ENCODE results near the gene KLHL42.

The KLHL42 gene

GRCh38 chr12:27747111-27747820 is 32.8 kb upstream of the KLHL42 start:
- no peak overlapping the region for H3K4me3 ChIP-seq (replicated peaks in 1 of 2; ENCODE audit: low read depth in 2 of 2, low read length in 2 of 2)
- peak; percentile 45 to 82 for DNase-seq (ENCODE audit: low read depth in 2 of 2)
- TF ChIP-seq, protein P1, sequence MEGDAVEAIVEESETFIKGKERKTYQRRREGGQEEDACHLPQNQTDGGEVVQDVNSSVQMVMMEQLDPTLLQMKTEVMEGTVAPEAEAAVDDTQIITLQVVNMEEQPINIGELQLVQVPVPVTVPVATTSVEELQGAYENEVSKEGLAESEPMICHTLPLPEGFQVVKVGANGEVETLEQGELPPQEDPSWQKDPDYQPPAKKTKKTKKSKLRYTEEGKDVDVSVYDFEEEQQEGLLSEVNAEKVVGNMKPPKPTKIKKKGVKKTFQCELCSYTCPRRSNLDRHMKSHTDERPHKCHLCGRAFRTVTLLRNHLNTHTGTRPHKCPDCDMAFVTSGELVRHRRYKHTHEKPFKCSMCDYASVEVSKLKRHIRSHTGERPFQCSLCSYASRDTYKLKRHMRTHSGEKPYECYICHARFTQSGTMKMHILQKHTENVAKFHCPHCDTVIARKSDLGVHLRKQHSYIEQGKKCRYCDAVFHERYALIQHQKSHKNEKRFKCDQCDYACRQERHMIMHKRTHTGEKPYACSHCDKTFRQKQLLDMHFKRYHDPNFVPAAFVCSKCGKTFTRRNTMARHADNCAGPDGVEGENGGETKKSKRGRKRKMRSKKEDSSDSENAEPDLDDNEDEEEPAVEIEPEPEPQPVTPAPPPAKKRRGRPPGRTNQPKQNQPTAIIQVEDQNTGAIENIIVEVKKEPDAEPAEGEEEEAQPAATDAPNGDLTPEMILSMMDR (IDR thresholded peaks at IDR 0.05; ENCODE audit: low read depth, low read length) = no peak

DNA sequence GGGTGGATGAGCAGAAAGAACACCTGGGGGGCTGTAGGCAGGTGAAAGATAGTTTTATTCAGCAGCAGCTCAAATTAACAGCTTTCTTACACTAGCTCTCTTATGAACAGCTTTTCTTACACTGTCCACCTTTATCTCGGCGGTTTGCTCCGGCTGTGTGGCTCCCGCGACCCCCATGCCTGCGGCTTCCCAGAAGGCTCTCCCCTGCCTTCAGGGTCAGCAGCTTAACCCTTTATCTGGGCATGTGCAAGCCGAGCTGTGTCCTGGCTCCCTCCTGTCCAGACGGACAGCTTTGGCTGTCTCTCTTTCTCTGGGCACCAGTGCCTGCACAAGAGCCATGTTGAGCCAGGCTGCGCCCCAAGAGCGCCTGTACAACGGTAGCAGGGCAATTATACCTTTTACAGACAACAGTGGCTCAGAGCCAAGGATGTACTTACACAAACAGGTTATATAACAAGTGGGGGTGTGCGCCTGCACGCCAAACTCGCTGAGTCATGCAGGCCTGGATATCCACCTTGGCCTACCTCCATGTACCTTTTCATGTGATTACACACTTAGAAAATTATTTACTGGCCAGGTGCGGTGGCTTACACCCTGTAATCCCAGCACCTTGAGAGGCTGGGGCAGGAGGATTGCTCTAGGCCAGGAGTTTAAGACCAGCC is 28.5 kb upstream of the KLHL42 start:
- no peak for DNase-seq (ENCODE audit: low read depth in 2 of 2)
- H3K4me3 ChIP-seq (replicated peaks in 1 of 2; ENCODE audit: low read depth in 2 of 2, low read length in 2 of 2) = no peak overlapping the region
- TF ChIP-seq, protein P1 (IDR thresholded peaks at IDR 0.05; ENCODE audit: low read depth, low read length) = no peak

DNA sequence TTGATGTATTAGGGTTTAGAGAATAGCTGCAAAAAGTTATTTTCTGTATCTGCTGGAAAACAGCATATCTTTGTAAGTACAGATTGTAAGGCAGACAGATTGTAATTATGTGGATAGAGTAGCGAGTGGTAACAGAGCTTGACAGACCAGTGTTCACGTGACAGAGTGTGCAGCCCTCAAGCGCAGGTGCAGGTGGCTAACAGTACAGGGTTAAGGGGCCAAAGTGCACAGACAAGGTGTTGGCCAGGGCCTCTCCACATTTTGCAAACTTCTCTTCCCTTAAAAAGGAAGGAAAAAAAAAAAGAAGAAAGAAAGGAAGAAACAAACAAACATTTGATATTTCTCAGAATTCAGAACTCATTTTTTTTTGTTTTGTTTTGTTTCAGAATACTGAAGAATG is 25.2 kb upstream of the KLHL42 start:
- no peak overlapping the region for H3K4me3 ChIP-seq (replicated peaks in 1 of 2; ENCODE audit: low read depth in 2 of 2, low read length in 2 of 2)
- TF ChIP-seq, protein P1 (IDR thresholded peaks at IDR 0.05; ENCODE audit: low read depth, low read length) = no peak
- DNase-seq (ENCODE audit: low read depth in 2 of 2) = no peak

GRCh38 chr12:27756670-27757195 is 23.3 kb upstream of the KLHL42 start:
- TF ChIP-seq, protein P1 (IDR thresholded peaks at IDR 0.05; ENCODE audit: low read depth, low read length) = no peak
- no peak for DNase-seq (ENCODE audit: low read depth in 2 of 2)
- no peak overlapping the region for H3K4me3 ChIP-seq (replicated peaks in 1 of 2; ENCODE audit: low read depth in 2 of 2, low read length in 2 of 2)

- no peak overlapping the region for H3K4me3 ChIP-seq (replicated peaks in 1 of 2; ENCODE audit: low read depth in 2 of 2, low read length in 2 of 2)
- no peak for DNase-seq (ENCODE audit: low read depth in 2 of 2)
- TF ChIP-seq, protein P1 (IDR thresholded peaks at IDR 0.05; ENCODE audit: low read depth, low read length) = no peak
Measured at GRCh38 chr12:27762757-27763156, 17.3 kb upstream of the KLHL42 start.

- no peak for DNase-seq (ENCODE audit: low read depth in 2 of 2)
- H3K4me3 ChIP-seq (replicated peaks in 1 of 2; ENCODE audit: low read depth in 2 of 2, low read length in 2 of 2) = no peak overlapping the region
- TF ChIP-seq, protein P1 (IDR thresholded peaks at IDR 0.05; ENCODE audit: low read depth, low read length) = no peak
Measured at GRCh38 chr12:27766587-27766986, 13.4 kb upstream of the KLHL42 start.

Measured in cardiac fibroblast (primary cell).